Activated CD8-positive, alpha-beta memory T cell treated with anti-CD3 and anti-CD28 coated beads for 36 hours (primary cell): ENCODE measurements around the gene SORBS1. TPM values are rescaled to one million over a fixed set of nuclear protein-coding genes. Genes with fewer than 3 reads are reported as not detected.

Experiments
- CTCF ChIA-PET: fragments of 350-600 bp; sonication (Branson Sonifier 250); formaldehyde crosslinking; loops from one replicate; lab custom pipeline; 2021; ENCODE audit warnings: antibody characterized with exemption; lab: Charles Lee
- POLR2A ChIA-PET: fragments of 350-600 bp; sonication (Branson Sonifier 250); formaldehyde crosslinking; loops from one replicate; lab custom pipeline; 2021; ENCODE audit warnings: antibody characterized with exemption; lab: Charles Lee
- total RNA-seq, 2 experiments: library from RNA; stranded (reverse); gene quantifications; one replicate each; pipeline ENCODE4 v1.2.3, GENCODE V29; 2021

SORBS1 gene
- total RNA-seq, 2 experiments from 2014 or later = 0.95 to 0.96 TPM

DNA sequence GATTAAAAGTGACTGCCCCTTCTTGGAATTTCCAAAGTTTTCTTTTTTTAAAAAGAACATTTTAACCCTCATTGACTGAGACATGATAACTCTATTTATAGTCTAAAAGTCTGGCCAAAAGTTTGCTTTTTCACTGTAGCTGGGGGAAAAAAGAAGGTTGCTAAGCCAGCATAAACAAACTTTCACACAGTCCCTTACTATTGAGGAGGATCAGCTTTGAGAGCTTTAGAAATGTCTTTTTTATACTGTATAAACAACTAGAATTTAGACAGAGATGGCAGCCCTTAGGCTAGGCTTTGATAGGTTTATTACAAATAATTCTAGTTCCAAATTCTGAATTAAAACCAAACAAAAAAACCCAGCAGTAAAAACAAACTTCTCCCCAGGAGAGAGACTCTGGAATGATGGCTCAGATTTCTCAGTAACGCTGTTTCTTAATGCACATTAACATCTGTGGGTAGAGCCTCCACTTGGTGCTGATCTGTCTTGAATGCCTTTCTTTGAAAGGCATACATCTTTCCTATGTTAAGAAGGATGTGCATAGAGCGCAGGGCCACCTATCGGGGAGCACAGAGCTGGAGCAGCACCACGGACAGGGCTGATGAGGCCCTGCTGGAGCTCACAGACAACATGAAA lies 169.5 kb downstream of the SORBS1 start:
- ChIA-PET CTCF (interaction anchor here (1.0 kb wide), 1 partner anchor 38 kb away, joined by 4 read pairs; no protein-coding TSS in a partner anchor), POLR2A (no interaction called here)

DNA sequence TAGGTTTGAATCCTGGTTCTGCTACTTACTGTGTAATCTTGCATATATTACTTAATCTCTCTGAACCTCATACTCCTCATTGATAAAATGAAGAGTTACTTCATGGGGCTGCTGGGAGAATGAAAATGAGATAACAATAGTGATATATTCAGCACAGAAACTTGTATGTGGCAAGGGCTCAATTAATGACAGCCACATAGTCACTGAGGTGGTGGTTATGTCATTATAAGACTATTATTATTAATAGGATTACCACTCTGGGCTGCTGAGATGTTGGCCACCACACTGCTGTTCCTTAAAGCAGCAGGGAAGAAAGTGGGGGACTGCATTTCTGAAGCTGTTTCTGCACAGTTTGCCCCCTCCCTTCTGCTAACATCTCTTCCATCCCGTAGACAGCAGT lies 170.0 kb downstream of the SORBS1 start:
- ChIA-PET POLR2A (no interaction called here), CTCF (no interaction called here)

DNA sequence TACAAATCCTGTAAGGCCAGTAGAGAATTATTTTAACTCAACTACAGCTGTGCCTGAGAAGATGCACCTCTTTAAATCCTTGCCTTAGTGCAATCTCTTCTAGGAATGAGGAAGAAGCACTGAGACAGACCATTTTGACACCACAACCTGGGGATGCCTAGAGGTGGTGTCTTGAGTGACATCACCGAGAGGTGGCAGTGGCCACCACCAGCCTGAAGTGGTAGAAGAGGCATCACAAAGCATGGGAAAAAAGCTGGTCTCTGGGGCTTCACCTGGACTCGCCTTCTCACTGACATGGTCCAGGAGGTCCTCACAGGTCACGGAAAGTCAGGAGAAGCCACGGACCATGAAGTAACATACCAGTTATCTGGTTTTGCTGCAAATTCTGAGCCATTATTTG lies 171.2 kb downstream of the SORBS1 start:
- POLR2A ChIA-PET = no interaction called here
- CTCF ChIA-PET = no interaction called here

DNA sequence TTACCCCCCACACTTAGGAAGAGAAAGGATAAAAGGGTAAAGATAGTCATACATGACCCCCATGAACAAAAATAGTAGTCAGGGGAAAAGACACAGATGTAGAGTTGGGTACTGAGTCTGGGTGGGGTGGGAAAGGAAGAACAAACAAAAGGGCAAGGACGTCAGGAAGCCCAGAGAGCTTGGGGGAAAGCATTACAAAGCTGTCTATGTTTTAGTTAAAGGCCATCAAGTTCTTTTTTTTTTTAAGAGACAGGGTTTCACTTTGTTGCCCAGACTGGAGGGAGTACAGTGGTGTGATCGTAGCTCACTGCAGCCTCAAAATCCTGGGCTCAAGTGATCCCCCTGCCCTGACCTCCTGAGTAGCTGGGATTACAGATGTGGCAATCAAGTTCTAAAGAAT lies 172.0 kb downstream of the SORBS1 start:
- ChIA-PET POLR2A (no interaction called here), CTCF (interaction anchor here (1.8 kb wide), 1 partner anchor 26 kb away, joined by 4 read pairs; no protein-coding TSS in a partner anchor)

DNA sequence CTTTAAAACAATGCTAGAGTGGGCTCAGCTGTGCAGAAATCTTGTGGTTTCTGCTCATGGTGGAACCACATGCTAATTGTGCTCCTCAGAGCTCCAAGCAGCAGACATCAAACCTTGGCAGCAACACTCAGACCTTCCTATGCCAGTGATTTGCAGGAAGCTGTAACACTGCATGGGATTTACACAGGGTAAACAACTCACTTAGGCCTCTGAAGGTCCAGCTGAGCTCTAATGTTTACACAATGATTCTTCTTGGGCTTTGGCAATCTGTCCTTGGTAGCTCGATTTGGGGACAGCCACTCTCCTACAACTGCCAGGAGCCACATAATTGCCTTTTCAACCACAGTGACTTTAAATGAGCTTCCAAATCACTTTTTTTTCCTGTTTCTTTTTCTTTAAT lies 172.6 kb downstream of the SORBS1 start:
- CTCF ChIA-PET = interaction anchor here (1.8 kb wide), 1 partner anchor 26 kb away, joined by 4 read pairs; no protein-coding TSS in a partner anchor
- POLR2A ChIA-PET = no interaction called here

DNA sequence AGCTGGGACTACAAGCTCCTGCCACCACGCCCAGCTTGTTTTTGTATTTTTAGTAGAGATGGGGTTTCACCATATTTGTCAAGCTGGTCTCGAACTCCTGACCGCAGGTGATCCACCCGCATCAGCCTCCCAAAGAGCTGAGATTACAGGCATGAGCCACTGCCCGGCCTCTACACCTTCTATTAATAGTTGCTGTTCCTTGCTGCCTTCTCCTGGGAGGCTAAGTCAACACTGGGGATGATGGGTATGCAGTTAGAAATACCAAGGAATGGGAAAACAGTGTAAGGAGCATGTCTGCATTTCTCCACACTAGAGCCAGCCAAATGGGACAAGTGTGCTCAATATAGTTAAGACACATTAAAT lies 173.1 kb downstream of the SORBS1 start:
- POLR2A ChIA-PET = no interaction called here
- CTCF ChIA-PET = interaction anchor here (1.8 kb wide), 1 partner anchor 25 kb away, joined by 4 read pairs; no protein-coding TSS in a partner anchor

DNA sequence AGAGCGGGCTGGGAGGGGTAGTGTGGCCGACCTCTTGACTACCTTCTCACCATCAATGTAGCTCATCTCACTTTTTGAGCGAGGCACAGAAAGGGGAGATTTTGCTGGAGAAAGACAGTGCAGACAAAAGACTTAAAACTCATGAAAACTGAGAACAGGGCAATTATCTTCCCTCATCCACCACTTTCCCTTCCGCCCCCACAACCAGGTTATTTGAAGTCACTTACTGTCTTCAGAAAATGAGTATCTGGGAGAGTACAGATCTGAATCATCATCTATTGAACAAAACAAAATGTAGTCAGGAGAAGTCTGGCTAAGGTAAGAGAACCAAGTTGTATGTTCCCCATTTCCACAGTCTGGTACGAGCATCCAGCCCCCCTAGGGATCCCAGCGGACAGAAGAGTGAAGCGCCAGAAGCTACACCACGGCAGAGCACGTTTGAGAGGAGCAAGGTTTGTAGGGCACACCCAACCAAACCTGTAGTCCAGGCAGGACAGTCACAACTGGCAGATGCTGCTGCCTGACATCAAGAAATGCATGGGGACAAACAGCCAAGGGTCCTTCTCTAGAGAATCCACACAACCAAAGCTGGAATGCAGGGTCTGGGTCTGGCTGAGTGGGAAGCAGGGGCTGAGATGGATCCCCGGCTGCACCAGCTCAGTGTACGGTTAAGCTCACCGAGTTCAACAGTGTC lies 177.0 kb downstream of the SORBS1 start:
- CTCF ChIA-PET = interaction anchor here (1.5 kb wide), 1 partner anchor 15 kb away, joined by 3 read pairs; no protein-coding TSS in a partner anchor
- POLR2A ChIA-PET = no interaction called here

DNA sequence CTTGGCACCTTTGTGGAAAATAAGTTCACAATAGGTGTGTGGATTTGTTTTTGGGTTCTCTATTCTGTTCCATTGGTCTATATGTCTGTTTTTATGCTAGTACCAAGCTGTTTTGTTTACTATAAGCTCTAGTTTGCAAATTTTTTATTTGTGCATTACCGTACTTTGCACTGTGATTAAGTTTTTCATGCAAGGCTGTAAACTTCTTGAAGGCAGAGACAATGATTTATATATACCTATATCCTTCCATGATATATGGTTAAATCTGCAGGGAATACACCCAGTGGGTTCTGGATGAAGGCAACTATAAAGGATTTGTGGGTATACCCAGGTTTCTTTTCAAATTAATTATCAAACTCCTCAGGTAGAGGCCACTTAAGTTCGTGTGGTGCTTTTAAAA lies 178.6 kb downstream of the SORBS1 start:
- POLR2A ChIA-PET = no interaction called here
- CTCF ChIA-PET = no interaction called here

DNA sequence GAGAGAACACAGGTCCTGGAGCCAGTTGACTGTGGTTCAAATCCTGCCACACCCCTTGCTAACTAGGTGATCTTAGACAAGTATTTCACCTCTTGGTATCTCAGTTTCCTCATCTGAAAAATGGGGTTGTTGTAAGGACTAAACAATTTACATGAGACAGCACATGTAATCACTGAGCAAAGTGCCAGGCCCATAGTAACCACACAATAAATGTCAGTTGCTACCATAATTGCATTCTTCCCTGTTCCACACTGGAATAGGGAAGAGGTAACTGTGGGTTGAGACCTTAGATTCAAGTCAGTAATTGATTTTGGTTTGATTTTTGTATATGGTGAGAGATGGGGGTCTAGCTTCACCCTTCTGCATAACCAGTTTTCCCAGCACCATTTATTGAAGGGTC lies 179.0 kb downstream of the SORBS1 start:
- ChIA-PET CTCF (no interaction called here), POLR2A (no interaction called here)

DNA sequence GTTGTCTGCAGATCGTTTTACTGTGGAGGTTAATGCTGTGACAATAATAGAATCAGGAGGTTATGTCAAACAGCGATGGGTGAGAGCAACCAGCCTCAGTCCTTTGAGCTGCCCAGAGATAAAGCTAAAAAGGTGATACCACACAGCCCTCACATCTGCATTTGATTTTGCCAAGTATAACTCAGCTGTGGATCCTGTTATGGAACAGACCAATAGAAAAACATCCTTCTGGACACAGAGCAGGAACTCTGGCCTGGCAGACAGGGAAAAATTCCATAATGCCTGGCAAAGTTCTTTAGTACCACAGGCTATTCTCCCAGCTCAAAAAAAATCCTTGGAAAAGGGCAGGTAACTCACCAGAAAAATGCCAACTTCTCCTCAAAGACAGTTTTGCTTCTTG lies 183.2 kb downstream of the SORBS1 start:
- ChIA-PET CTCF (no interaction called here), POLR2A (no interaction called here)

DNA sequence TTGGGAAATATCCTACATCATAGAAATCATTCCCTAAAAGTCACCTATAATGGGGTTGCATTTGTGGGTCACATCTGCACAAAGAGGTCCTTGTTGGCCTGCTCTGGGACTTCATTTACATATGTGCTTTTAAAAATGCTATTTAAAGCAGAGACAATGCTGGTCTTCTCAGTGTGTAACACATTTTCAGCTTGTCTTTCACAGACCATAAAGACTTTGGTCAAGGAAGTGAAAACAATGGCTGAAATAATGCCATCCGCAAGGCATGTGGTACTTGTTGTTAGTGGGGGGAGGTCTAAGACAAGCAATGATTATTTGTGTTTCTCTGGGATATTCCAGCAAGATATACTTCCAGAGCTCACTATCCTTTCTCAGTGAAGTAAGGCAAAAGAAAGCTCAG lies 185.8 kb downstream of the SORBS1 start:
- ChIA-PET CTCF (interaction anchor here (1.1 to 3.6 kb wide), 3 partner anchors 12 to 217 kb away, joined by 3 to 15 read pairs (median 4); no protein-coding TSS in a partner anchor), POLR2A (no interaction called here)

DNA sequence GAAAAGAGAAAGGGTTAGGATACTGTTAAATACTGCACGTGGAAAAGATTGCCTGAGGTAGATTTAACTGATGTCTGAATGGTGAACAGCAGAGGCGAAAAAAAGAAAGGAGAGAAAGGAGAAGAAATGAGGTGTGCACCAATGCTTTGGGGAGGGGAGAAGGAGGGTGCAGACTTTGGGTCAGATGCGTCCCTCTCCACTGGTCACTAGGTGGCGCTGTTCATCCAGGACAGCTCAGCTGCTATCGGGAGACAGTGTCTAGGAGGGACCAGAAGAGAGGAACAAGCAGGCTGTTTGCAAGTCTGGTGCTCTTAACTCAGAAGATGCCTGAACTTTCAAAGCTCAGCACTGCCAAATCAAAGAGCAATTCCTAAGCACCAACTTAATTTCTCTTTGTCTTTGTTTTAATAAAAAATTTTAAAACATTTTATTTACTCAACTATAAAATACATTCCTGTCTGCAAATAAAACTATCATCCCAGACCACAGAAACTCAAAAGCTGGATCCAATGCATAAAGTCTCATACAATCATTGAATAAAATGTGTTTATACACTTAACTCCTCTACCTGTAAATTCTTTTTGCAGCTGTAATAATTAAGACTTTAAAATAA lies 186.5 kb downstream of the SORBS1 start:
- ChIA-PET CTCF (interaction anchor here (1.1 to 3.6 kb wide), 7 partner anchors 11 to 230 kb away, joined by 3 to 15 read pairs (median 4); no protein-coding TSS in a partner anchor), POLR2A (no interaction called here)

DNA sequence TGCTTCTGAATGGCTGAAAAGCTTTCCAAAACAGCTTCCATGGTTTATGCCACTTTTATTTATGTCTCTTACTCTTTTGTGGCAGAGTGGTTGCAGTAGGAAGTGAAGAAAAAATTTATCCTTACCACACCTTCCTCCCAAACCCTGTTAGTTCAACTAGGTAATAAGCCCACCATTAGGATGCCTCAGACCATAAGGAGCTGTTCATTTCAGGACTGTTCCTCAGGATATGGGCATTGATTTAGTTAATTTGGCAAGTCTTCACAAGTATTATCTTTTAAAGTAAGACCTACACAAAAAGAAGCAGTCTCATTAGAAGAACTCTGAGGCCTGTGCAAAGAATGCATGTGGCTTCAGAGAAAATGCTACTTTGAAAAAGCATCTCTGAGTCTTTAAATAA lies 187.5 kb downstream of the SORBS1 start:
- ChIA-PET POLR2A (no interaction called here), CTCF (interaction anchor here (0.7 to 3.6 kb wide), 6 partner anchors 10 to 231 kb away, joined by 3 to 15 read pairs (median 4); no protein-coding TSS in a partner anchor)

DNA sequence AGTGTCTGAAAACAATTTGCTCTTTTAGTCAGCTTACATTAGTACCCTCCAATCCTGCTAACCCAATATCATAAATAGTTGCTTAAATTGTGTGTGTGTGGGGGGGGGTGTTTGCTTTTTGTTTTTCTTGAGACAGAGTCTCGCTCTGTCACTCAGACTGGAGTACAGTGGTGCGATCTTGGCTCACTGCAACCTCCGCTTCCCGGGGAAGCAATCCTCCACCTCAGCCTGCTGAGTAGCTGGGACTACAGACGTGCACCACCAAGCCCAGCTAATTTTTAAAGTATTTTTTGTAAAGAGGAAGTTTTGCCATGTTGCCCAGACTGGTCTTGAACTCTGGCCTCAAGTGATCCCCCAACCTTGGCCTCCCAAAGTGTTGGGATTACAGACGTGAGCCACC lies 196.8 kb downstream of the SORBS1 start:
- ChIA-PET CTCF (interaction anchor here (0.7 to 3.1 kb wide), 6 partner anchors 10 to 134 kb away, joined by 4 to 21 read pairs (median 9); no protein-coding TSS in a partner anchor), POLR2A (no interaction called here)

DNA sequence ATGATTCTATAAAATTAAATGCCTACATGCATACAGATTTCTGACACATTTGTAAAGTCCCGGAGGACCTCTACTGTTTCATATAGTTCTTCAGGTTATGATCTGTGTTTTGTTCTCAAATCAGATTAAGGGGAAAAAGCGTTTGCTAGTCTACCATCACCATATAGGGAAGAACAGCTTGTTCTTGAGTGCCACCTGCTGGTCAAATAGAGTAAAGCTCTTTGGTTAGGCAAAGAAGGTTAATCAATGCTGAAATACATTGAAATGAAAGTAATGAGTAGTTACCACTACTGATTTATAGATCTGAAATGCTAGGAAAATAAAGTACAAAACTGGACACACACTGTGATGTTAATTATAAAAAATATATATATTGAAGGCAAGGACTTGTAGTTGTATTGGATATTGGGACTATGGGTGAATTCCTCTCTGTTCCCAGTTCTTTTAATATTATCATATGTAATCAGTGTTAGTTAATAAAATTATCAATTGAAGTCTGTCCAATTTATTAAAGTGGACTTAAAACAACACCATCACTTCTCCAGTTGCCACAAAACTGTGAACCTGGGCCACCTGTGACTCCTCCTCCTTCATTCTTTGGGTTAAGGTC lies 197.8 kb downstream of the SORBS1 start:
- ChIA-PET POLR2A (no interaction called here), CTCF (interaction anchor here (0.7 to 3.1 kb wide), 13 partner anchors 9 to 237 kb away, joined by 3 to 21 read pairs (median 4); no protein-coding TSS in a partner anchor)

DNA sequence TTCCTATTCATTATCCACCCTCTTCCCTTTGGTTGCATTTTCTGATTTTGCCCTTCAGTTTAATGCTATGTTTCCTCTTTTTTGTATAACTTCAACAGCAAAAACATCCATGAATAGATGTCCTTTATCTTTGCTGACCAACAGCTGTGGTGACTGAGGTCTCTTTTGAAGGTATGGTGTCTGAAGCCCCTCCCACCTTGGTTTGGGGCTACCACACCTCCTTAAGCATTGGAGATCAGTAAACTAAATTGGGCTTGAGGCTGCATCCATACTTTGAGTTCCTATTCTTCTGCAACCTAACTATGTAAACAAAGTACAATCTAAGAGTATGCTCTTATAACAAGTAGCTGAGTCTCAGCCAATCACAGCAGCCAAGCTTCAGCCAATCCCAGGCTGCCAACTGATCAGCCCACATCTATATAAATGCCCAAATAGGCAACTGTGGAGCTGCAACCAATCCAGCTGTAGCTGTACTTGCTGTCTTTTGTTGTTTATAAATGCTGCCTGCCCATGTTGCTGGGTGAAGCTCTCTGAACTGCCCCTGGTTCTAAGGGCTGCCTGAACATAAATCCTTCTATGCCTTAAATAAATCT lies 201.0 kb downstream of the SORBS1 start:
- POLR2A ChIA-PET = no interaction called here
- CTCF ChIA-PET = interaction anchor here (1.4 to 3.1 kb wide), 2 partner anchors 14 to 114 kb away, joined by 3 to 14 read pairs; no protein-coding TSS in a partner anchor

DNA sequence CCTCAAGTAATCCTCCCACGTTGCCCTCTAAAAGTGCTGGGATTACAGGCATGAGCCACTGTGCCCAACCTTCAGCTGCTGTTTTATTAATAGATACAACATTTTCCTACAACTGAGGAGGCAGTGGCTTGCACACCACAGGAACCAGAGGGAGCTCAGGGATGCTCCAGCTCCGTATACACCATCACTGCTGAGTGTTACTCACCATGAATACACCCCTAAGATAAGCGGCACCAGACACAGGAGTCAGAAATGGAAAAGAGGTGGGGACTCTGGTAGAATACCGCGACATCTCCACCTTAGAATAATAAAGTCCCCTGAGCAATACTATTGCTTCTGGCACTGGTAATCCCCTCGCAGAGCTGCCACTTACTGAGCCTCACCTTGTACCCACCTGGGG lies 201.7 kb downstream of the SORBS1 start:
- ChIA-PET CTCF (interaction anchor here (1.4 to 3.1 kb wide), 2 partner anchors 15 to 113 kb away, joined by 3 to 14 read pairs; no protein-coding TSS in a partner anchor), POLR2A (no interaction called here)

DNA sequence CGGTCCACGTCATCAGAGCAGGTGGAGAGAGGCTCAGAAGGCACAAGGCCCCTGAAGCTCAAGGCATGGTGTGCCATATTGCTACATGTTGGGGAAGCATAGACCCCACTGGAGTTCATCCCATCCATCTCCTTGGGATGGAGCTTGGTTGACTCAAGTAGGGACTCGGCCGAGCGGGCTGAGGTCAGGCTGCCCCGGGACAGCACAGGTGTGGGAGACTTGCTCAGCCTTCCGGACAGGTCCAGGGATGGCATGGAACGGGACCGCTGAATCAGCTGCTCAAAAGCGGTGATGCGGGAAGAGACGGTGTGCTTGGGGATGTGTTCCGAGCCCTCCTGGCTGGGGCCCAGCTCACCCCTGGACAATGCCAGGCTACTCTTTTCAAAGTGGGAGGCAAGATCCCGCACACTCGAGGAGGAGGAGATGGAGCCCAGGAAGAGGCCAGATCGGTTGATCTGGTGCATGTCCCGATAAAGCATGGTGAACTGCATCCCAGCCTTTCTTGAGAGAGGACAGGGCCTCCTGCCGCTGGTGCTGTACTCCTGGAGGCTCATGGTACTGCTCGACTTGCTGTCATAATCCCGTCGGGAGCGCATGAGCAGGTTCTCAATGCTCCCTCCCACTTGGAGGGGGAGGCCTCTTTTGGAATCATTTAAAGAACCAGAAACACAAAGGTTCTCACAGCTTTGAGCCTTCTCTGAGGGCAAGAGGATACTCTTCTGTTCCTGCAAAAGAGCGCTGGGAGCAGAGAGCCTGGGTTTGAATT lies 204.8 kb downstream of the SORBS1 start:
- ChIA-PET CTCF (no interaction called here), POLR2A (no interaction called here)
